HG02840 (cell line): ENCODE data around the gene GABRB1.

ENCODE experiments used
- ATAC-seq: cut with Tn5 transposase; IDR thresholded peaks from one replicate; pipeline ENCODE4 v1.9.1; 2021; ENCODE audit warnings: mild to moderate bottlenecking, moderate library complexity, moderate number of reproducible peaks; ENCODE audit not compliant: unreplicated experiment, low FRiP score

The GABRB1 gene

GRCh38 chr4:47198791-47199190, 167.4 kb downstream of the GABRB1 start:
- ATAC-seq: no peak

DNA sequence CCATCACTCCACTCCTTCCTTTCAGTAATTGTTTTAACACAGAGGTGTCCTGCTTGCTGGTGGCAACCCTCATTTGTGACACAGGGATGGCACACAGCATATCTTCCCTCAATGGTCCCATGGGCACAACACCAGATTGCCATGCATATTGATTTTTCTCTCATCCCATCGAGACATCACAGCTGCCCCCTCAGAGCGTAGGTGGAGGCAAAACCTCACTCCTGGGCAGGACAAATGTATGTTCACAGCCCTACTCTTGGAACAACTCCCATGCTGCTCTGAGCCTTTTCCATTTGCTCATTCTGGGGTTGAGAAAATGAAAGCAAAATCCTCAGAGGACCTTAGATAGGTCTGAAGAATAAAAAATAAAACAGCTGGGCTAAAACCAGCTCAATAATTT, 172.2 kb downstream of the GABRB1 start:
- ATAC-seq: no peak

GRCh38 chr4:47207555-47207954, 176.2 kb downstream of the GABRB1 start:
- ATAC-seq: no peak

- no peak for ATAC-seq
Observed at GRCh38 chr4:47209833-47210232, 178.5 kb downstream of the GABRB1 start.

- no peak for ATAC-seq
Observed at GRCh38 chr4:47210828-47211227, 179.5 kb downstream of the GABRB1 start.

DNA sequence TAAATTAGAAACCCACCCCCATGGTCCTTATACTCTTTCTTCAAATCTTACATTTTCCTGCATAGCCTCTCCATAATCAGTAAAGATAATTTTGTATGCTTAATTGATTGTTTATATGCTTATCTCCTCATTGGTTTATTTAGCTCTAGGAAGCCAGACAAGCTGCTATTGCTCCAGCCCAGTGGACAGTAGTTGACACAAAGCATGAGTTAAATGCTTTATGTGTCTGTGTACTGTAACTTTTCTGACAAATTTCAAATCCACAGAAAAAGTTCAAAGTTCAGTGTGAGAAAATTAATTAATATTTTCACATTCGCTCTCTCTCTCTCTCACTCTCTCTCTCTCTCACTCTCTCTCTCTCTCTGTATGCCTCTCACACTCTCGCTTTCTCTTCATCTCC, 181.7 kb downstream of the GABRB1 start:
- no peak for ATAC-seq

GRCh38 chr4:47213539-47213938, 182.2 kb downstream of the GABRB1 start:
- ATAC-seq: no peak

GRCh38 chr4:47213971-47214370, 182.6 kb downstream of the GABRB1 start:
- no peak for ATAC-seq

DNA sequence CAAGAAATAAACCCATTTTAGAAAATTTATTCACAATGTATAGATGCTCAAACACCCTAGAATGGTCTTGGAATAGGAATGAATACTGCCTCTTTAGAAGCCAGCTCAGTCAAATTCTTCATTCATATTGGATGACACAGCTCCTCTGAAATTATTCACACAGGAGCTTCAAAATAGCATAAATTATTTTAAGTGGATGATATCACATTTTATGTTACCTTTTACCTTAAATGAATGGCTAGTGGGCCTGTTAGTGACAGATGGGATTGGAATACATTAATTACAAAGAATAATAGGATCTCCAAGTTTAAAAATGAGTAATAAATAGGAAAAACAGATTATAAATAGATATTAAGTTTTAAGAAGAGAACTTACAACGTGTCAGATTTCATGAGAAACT, 184.4 kb downstream of the GABRB1 start:
- ATAC-seq: no peak

DNA sequence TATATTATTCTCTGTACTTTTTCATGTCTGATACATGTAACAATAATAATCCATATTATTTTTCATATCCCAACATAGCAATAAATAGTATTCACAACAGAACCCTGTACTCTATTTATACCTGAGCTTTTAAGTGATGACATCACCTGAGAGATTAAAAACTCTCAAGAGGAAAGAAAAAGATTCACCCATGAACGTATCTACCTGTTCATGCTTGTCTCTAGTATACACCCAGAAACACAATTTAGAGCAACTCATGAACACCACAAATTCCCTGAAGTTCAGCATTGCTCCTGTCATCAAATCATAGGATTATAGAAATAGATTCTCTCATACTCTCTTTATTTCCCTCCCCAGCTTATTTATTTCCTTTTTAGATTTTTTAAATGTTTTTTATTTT, 185.9 kb downstream of the GABRB1 start:
- ATAC-seq: no peak

GRCh38 chr4:47217884-47218283, 186.5 kb downstream of the GABRB1 start:
- no peak for ATAC-seq

GRCh38 chr4:47218631-47219030, 187.3 kb downstream of the GABRB1 start:
- no peak for ATAC-seq

- no peak for ATAC-seq
Observed at GRCh38 chr4:47219586-47219985, 188.2 kb downstream of the GABRB1 start.

GRCh38 chr4:47221721-47222120, 190.4 kb downstream of the GABRB1 start:
- ATAC-seq: no peak

DNA sequence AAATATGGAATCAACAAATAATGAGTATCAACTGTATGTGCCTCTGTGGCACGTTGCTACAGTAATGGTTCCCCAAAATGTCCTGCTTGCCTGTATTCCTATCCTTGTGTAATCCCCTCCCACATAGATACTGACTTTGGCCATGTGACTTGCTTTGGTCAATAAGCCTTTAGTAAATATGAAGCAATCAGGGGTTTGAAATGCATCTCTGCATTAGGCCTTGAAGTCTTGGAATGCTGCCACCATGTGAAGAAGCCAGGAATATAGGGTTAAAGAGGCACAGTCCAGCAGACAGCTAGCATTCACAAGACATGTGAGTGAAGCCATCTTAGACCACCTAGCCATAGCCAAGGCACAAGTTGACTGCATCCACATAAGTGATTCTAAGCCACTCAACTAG, 190.9 kb downstream of the GABRB1 start:
- ATAC-seq: no peak

DNA sequence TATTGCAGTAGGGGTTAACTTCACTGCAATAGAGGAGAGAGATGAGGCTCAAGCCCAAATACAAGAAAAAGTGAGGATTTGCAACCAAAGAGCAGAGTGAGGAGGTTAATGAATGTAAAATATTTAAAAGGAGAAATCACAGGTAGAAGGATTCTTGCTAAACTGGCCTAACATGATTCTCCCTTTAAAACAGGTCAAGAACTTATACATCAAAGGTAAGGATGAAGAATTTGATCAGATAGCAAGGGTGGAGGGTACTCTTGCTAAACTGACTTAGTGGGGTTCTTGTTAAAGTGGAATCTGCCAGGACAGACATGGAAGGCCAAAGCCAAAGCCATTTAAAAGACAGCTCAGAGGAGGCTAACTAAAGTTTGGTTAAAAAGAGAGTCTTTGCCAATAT, 193.0 kb downstream of the GABRB1 start:
- no peak for ATAC-seq

- no peak for ATAC-seq
Observed at GRCh38 chr4:47235721-47236120, 204.4 kb downstream of the GABRB1 start.

DNA sequence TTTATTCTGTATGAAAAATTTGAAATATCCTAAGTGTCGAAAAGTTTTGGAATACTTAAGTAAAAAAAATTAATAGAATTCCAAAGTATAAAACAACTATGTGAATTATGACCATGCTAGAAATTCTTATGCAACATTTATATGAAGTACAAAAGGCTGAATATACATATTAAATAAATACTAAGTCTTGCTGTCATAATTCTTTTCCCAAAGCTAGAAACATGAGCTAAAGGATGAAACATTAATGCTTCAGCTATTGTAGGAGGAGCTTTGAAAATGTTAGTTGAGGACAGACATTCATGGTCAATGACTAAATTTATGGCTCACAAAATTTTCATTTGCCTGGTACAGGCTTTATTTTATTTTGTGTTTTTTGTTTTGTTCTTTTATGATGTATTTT, 207.3 kb downstream of the GABRB1 start:
- ATAC-seq: no peak

- no peak for ATAC-seq
Observed at GRCh38 chr4:47239649-47240048, 208.3 kb downstream of the GABRB1 start.

DNA sequence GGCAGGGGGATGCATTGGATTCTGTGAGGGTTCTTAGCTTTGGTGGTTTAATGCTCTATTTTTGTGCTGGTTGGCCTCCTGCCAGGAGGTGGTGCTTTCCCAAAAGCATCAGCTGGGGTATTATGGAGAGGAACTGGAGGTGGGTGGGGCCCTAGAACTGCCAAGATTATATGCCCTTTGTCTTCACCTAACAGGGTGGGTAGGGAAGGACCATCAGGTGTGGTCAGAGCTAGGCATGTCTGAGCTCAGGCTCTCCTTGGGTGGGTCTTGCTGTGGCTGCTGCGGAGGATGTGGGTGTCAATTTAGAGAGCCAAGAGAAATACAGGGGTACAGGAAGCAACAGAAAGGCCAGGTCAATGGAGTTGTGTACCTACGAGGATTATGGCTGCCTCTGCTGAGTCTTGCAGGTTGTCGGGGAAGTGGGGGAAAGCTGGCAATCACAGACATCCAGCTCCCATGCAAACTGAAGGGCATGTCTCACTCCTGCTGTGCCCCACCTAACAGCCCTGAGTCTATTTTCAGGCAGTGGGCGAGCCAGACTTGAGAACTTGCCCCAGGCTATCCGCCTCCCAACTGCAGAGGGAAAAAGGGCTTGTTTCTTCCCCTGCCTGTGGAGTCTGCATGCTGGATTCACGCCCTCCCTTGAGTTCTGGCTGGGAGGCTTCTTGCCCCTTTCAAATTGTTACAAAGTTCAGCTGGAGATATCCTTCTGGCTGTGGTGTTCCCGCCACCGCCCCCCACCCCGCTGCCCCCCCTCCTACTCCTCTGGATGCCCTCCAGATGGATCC, 220.2 kb downstream of the GABRB1 start:
- ATAC-seq: no peak

- no peak for ATAC-seq
Observed at GRCh38 chr4:47263721-47264120, 232.4 kb downstream of the GABRB1 start.

- ATAC-seq: no peak
Observed at GRCh38 chr4:47270201-47270888, 239.0 kb downstream of the GABRB1 start.
